CD8-positive, alpha-beta memory T cell (primary cell): Measurements from ENCODE around the gene MAML2. TPM values are rescaled to one million over a fixed set of nuclear protein-coding genes. Genes with fewer than 3 reads are reported as not detected.

ENCODE experiments used
- CTCF ChIA-PET: fragments of 350-600 bp; sonication (Branson Sonifier 250); formaldehyde crosslinking; loops from one replicate; lab custom pipeline; 2021; ENCODE audit warnings: antibody characterized with exemption; lab: Charles Lee
- POLR2A ChIA-PET: fragments of 350-600 bp; sonication (Branson Sonifier 250); formaldehyde crosslinking; loops from one replicate; lab custom pipeline; 2021; ENCODE audit warnings: antibody characterized with exemption; lab: Charles Lee
- DNase-seq, 5 donors: peaks; one replicate each; pipeline versions ENCODE4 v3.0.0 to v3.0.0-alpha.2; 2020 to 2022; ENCODE audit warnings: mixed read lengths in 1 of 5
- H3K27ac ChIP-seq: one replicate; pipeline ENCODE4 v1.7.0; 2013; ENCODE audit warnings: low read depth, mild to moderate bottlenecking, low read length, moderate library complexity
- H3K27me3 ChIP-seq: 2 replicates; pipeline ENCODE4 v1.7.0; 2013; ENCODE audit warnings: low read length, mild to moderate bottlenecking; ENCODE audit not compliant: insufficient read depth, poor library complexity, severe bottlenecking
- H3K36me3 ChIP-seq: 2 replicates; pipeline ENCODE4 v1.7.0; 2013; ENCODE audit warnings: mild to moderate bottlenecking, low read length, moderate library complexity; ENCODE audit not compliant: insufficient read depth
- H3K4me1 ChIP-seq: 2 replicates; pipeline ENCODE4 v1.7.0; 2013; ENCODE audit warnings: mild to moderate bottlenecking, low read length, moderate library complexity; ENCODE audit not compliant: insufficient read depth
- H3K4me3 ChIP-seq: 2 replicates; pipeline ENCODE4 v1.7.0; 2013; ENCODE audit warnings: mild to moderate bottlenecking, low read length
- H3K9me3 ChIP-seq: 2 replicates; pipeline ENCODE4 v1.7.0; 2013; ENCODE audit warnings: mild to moderate bottlenecking, low read length
- H3K27ac Mint-ChIP-seq, 8 donors: one replicate each; pipeline ENCODE4 v1.8.0; 2020 to 2021; ENCODE audit warnings: mixed read lengths in 8 of 8, mild to moderate bottlenecking in 6 of 8, inconsistent platforms in 3 of 8, moderate library complexity in 3 of 8
- H3K27me3 Mint-ChIP-seq, 2 donors: one replicate each; pipeline ENCODE4 v1.8.0; 2020 to 2021; ENCODE audit warnings: mixed read lengths in 2 of 2, mild to moderate bottlenecking in 1 of 2, moderate library complexity in 1 of 2
- H3K36me3 Mint-ChIP-seq, 3 donors: one replicate each; pipeline ENCODE4 v1.8.0; 2020 to 2021; ENCODE audit warnings: mixed read lengths in 3 of 3, inconsistent platforms in 1 of 3, mild to moderate bottlenecking in 1 of 3
- H3K4me1 Mint-ChIP-seq, 3 donors: one replicate each; pipeline ENCODE4 v1.8.0; 2020 to 2021; ENCODE audit warnings: mixed read lengths in 3 of 3, inconsistent platforms in 1 of 3, mild to moderate bottlenecking in 1 of 3
- H3K4me3 Mint-ChIP-seq, 7 donors: one replicate each; pipeline ENCODE4 v1.8.0; 2020 to 2021; ENCODE audit warnings: mixed read lengths in 7 of 7, mild to moderate bottlenecking in 6 of 7, moderate library complexity in 4 of 7, inconsistent platforms in 2 of 7
- H3K9me3 Mint-ChIP-seq, 5 donors: one replicate each; pipeline ENCODE4 v1.8.0; 2020 to 2022; ENCODE audit warnings: mixed read lengths in 5 of 5, mild to moderate bottlenecking in 3 of 5, moderate library complexity in 2 of 5, inconsistent platforms in 1 of 5
- polyA plus RNA-seq: library from polyadenylated mRNA; unstranded; fragments of 300-500 nt; fragmentation: Illumina TruSeq; gene quantifications from one replicate; pipeline ENCODE4 v1.2.3, GENCODE V29; 2021
- total RNA-seq, 2 experiments: library from RNA; stranded (reverse); gene quantifications; one replicate each; pipeline ENCODE4 v1.2.3, GENCODE V29; 2021

Gene MAML2
- total and polyA plus RNA-seq, 3 experiments from 2014 or later, result 11.1 to 15.9 (median 15.6) TPM

DNA sequence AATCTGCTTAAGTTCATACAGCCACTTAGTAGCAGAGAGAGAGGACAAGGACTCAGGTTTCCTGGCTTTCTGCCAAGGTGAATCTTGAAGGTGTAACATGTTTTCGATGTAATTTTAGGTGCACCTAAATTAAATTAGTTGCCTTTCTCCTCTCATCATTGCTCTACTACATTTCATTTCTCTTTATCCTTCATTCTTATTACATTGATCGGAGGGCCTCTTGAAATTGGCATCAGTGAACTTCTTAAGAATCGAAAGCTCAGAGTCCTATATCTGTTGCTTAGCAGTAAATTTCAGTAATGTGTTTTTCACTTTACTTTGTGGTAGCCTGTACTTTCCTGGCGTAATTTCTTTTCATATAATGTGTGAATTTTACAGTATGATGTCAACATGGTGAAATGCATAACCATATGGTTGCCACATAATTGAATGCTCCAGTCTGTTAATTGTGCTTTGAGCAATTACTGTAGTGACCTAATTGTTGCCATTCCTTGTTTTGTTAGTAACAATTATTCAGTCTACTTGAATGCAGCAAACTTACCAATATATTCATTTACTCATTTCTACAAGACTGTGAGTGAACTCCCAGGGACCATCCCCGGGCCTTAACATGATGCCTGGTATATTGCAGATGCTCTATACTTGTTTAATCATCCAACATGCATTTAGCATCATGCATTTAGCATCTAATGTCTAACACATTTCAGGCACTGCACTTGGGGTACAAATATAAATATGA is 138.1 kb downstream of the MAML2 start:
- POLR2A ChIA-PET, result interaction anchor here (0.6 kb wide), 1 partner anchor 944 kb away, joined by 8 read pairs; no protein-coding TSS in a partner anchor

DNA sequence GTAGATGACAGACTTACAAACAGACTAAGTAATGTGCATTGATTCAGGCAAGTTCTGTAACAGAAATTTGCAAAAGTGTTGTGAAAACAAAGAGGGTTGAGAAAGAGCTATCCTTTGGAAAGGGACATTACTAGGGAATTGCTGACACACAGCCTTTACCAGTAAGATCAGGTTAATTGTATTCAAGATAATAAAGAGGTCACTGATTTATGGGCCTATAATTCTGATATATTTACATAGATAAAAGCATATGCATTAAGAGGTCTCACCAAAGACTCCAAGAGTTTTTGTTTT is 138.7 kb downstream of the MAML2 start:
- peaks cover 9 to 16% (median 14%) of the 10 kb centered on the region in 3 donors for H3K36me3 Mint-ChIP-seq

More for the DNA sequence above, 138.1 kb downstream of the MAML2 start:
- H3K9me3 ChIP-seq, result no peaks in the 10 kb centered on the region
- Mint-ChIP-seq H3K36me3 (peaks cover 9 to 11% (median 11%) of the 10 kb centered on the region in 3 donors), H3K27me3 (no peaks in the 10 kb centered on the region), H3K4me3 (peak overlapping the region; percentile 52 to 70 (median 64)), H3K27ac (peak overlapping the region; percentile 82 to 94 (median 89)), H3K9me3 (no peaks in the 10 kb centered on the region), H3K4me1 (peaks cover 73 to 91% (median 81%) of the 10 kb centered on the region in 3 donors)
- peak overlapping the region; percentile 66 for H3K27ac ChIP-seq
- peak in 2 of 5 donors; percentile 54 to 65 for DNase-seq
- no peaks in the 10 kb centered on the region for H3K27me3 ChIP-seq
- H3K4me3 ChIP-seq, result no peak overlapping the region
- H3K36me3 ChIP-seq, result no peaks in the 10 kb centered on the region
- CTCF ChIA-PET, result interaction anchor here (0.6 to 4.5 kb wide), 3 partner anchors 11 to 138 kb away, joined by 3 to 21 read pairs (median 4); partner anchors contain the start of gene MAML2
- H3K4me1 ChIP-seq, result peaks cover 71% of the 10 kb centered on the region

DNA sequence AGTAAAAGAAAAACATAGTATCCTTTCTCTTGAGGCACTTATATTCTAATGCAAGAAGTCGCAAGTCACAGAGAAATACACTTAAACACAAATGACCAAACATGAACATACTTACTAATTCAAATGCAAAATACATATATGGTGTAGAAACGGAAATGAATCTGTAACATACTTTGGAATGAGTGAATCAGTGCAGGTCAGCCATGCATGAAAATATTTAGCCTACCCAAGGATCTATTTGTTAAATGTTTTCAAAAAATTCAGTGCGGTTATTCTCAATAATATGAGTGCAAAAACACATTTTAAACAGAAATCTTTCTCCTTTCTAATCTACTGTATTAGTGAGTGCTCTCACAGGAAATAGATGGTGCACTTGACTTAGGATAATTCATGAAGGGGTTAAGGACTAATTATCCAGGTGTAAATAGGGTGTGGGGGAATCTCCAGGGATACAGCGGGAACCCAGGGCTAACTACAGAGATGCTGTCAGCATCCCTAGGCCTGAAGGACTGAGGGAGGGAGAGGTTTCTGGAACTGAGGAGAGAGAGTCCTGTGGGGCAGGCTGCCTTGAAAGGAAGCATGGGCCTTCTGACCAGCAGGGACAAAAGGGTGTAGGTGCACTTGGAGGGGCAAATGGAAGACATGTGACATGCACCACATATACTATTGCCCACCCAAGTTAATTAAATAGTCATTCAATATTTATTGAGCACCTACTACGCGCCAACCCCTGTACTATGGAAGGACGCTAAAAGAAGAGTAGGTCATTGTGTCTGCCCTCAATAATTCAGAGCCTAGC is 139.2 kb downstream of the MAML2 start:
- CTCF ChIA-PET, result interaction anchor here (1.4 to 4.5 kb wide), 2 partner anchors 11 to 140 kb away, joined by 3 to 21 read pairs; partner anchors contain the start of gene MAML2

More for the DNA sequence above, 138.7 kb downstream of the MAML2 start:
- no peak for DNase-seq
- peak overlapping the region; percentile 85 to 94 (median 90) for H3K27ac Mint-ChIP-seq
- H3K27me3 ChIP-seq, result no peaks in the 10 kb centered on the region
- H3K9me3 Mint-ChIP-seq, result no peaks in the 10 kb centered on the region
- H3K36me3 ChIP-seq, result no peaks in the 10 kb centered on the region
- H3K27ac ChIP-seq, result peak overlapping the region; percentile 66
- ChIA-PET POLR2A (interaction anchor here (1.4 kb wide), 1 partner anchor 39 kb away, joined by 4 read pairs; no protein-coding TSS in a partner anchor), CTCF (interaction anchor here (4.5 kb wide), 1 partner anchor 139 kb away, joined by 21 read pairs; the partner anchor contains the start of gene MAML2)
- H3K9me3 ChIP-seq, result no peaks in the 10 kb centered on the region
- H3K4me3 ChIP-seq, result no peak overlapping the region
- H3K4me1 ChIP-seq, result peaks cover 71% of the 10 kb centered on the region
- no peaks in the 10 kb centered on the region for H3K27me3 Mint-ChIP-seq
- H3K4me3 Mint-ChIP-seq, result peak overlapping the region in 6 of 7 donors; percentile 24 to 70 (median 64)
- peaks cover 76 to 92% (median 82%) of the 10 kb centered on the region in 3 donors for H3K4me1 Mint-ChIP-seq

DNA sequence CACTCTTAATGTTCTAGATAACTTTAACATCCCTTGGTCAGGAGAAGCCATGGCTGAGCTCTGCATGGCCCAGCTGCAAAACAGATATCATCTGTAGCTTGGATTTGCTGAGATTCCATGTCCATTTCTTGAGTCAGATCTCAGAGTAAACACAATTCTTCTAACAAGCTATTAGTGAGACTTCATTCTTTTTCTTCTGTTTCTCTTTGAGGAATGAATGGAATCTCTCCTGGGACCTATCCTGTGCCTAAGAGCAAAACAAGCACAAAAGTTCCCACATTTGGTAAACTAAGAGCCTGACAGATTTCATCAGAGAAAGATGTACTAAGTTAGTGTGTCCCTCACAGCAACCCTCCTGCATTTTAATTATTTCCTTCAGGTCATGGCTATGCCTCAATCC is 142.8 kb downstream of the MAML2 start:
- ChIA-PET CTCF (interaction anchor here (1.0 to 1.4 kb wide), 4 partner anchors 8 to 143 kb away, joined by 3 to 5 read pairs (median 3); partner anchors contain the start of gene MAML2), POLR2A (interaction anchor here (0.9 kb wide), 1 partner anchor 140 kb away, joined by 4 read pairs; no protein-coding TSS in a partner anchor)
- H3K27ac ChIP-seq, result no peak overlapping the region
- H3K9me3 ChIP-seq, result no peaks in the 10 kb centered on the region
- no peaks in the 10 kb centered on the region for H3K27me3 ChIP-seq
- DNase-seq, result no peak
- H3K4me3 ChIP-seq, result no peak overlapping the region
- Mint-ChIP-seq H3K9me3 (no peaks in the 10 kb centered on the region), H3K36me3 (peaks cover 6 to 13% (median 9%) of the 10 kb centered on the region in 3 donors), H3K4me3 (peak overlapping the region in 2 of 7 donors; percentile 1 to 74), H3K27ac (peak overlapping the region; percentile 41 to 95 (median 90)), H3K27me3 (no peaks in the 10 kb centered on the region), H3K4me1 (peaks cover 71 to 88% (median 71%) of the 10 kb centered on the region in 3 donors)
- H3K36me3 ChIP-seq, result peaks cover 4% of the 10 kb centered on the region
- H3K4me1 ChIP-seq, result peaks cover 47% of the 10 kb centered on the region

More for the DNA sequence above, 139.2 kb downstream of the MAML2 start:
- Histone ChIP-seq H3K27me3 (no peaks in the 10 kb centered on the region), H3K4me3 (no peak overlapping the region), H3K4me1 (peaks cover 69% of the 10 kb centered on the region), H3K27ac (no peak overlapping the region), H3K9me3 (no peaks in the 10 kb centered on the region), H3K36me3 (no peaks in the 10 kb centered on the region)
- Mint-ChIP-seq H3K27me3 (no peaks in the 10 kb centered on the region), H3K4me1 (peaks cover 76 to 90% (median 79%) of the 10 kb centered on the region in 3 donors), H3K27ac (peak overlapping the region; percentile 85 to 94 (median 90)), H3K9me3 (no peaks in the 10 kb centered on the region), H3K4me3 (peak overlapping the region; percentile 23 to 70 (median 59)), H3K36me3 (peaks cover 9 to 14% (median 12%) of the 10 kb centered on the region in 3 donors)
- no peak for DNase-seq
- POLR2A ChIA-PET, result interaction anchor here (1.4 kb wide), 1 partner anchor 40 kb away, joined by 4 read pairs; no protein-coding TSS in a partner anchor

DNA sequence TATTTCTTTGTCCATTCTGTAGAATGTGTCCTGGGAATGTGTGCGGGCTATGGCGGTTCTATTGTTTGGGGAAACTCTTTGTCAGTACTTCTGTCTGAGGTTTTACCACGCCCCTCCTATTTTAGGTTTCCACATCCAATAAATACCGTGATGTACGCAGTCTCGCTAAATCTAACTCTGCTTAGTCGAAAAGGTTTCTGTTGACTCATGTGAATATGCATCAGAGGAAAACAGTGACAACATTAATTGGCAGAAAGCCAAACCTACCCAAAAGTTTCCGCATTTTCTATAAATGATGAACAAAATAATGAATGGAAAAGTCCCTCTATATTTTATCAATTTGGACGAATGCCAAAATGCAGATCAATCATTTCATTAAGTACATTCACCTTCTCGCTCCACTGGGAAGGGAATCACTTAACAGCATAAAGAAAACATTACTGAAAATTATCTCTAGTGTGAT is 143.4 kb downstream of the MAML2 start:
- POLR2A ChIA-PET, result no interaction called here
- H3K4me3 Mint-ChIP-seq, result peak overlapping the region; percentile 1 to 87 (median 74)
- H3K4me1 Mint-ChIP-seq, result peaks cover 71 to 88% (median 71%) of the 10 kb centered on the region in 3 donors
- no peak overlapping the region for H3K4me3 ChIP-seq
- peaks cover 4% of the 10 kb centered on the region for H3K36me3 ChIP-seq
- H3K9me3 Mint-ChIP-seq, result no peaks in the 10 kb centered on the region
- H3K9me3 ChIP-seq, result no peaks in the 10 kb centered on the region
- H3K27me3 ChIP-seq, result no peaks in the 10 kb centered on the region
- DNase-seq, result peak in 2 of 5 donors; percentile 58 to 63
- peak overlapping the region; percentile 80 to 95 (median 90) for H3K27ac Mint-ChIP-seq
- CTCF ChIA-PET, result interaction anchor here (1.4 kb wide), 2 partner anchors 142 to 143 kb away, joined by 5 read pairs; partner anchors contain the start of gene MAML2
- peaks cover 6 to 13% (median 9%) of the 10 kb centered on the region in 3 donors for H3K36me3 Mint-ChIP-seq
- peaks cover 47% of the 10 kb centered on the region for H3K4me1 ChIP-seq
- no peak overlapping the region for H3K27ac ChIP-seq
- H3K27me3 Mint-ChIP-seq, result no peaks in the 10 kb centered on the region

DNA sequence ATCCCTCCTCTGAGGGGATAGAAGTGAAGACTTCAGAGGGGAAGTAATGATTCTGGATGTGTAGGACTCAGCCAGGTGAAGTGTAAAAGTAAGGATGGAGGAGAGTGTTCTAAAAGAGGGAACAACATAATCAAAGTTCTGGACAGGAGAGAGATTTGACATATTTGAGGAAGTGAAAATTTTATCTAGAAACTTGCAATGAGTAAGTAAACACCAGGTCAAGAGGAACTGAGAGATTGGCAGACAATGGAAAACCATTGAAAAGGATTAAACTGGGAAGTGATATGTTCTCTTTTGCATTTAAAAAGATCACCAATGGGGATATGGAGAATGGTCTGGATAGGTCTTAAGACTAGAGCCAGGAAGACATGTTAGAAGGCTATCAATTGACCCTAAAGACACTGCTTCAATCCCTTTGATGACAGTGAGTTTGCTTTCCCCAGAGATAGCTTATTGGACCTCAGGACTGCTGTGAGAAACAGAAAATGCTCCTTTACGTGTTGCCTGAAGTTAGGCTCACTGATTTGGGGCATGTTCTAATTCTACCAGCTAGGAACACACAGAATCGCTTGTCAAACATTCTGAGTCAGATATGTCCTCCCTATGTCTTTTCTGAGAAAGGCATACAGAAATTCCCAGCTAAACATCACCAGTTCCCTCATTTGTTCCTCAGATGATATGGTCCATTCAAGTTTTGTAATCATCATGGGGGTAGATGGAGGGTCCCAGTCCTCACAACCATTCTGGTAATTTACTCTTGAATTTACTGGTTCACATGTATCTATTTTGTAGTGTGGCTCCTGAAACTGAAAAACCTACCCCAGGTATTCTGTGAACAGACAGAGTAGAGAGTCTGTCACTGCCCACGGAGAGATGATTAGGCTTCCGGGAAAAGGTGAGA is 144.9 kb downstream of the MAML2 start:
- H3K27me3 ChIP-seq, result no peaks in the 10 kb centered on the region
- no peak for DNase-seq
- POLR2A ChIA-PET, result no interaction called here
- H3K4me3 ChIP-seq, result no peak overlapping the region
- Mint-ChIP-seq H3K4me3 (peak overlapping the region in 6 of 7 donors; percentile 9 to 44 (median 19)), H3K4me1 (peaks cover 72 to 90% (median 72%) of the 10 kb centered on the region in 3 donors), H3K36me3 (peaks cover 4 to 13% (median 9%) of the 10 kb centered on the region in 3 donors), H3K27ac (peak overlapping the region in 7 of 8 donors; percentile 24 to 92 (median 62)), H3K9me3 (no peaks in the 10 kb centered on the region), H3K27me3 (no peaks in the 10 kb centered on the region)
- peaks cover 4% of the 10 kb centered on the region for H3K36me3 ChIP-seq
- H3K4me1 ChIP-seq, result peaks cover 49% of the 10 kb centered on the region
- CTCF ChIA-PET, result interaction anchor here (0.7 to 1.4 kb wide), 2 partner anchors 144 to 145 kb away, joined by 4 to 5 read pairs; partner anchors contain the start of gene MAML2
- no peaks in the 10 kb centered on the region for H3K9me3 ChIP-seq
- no peak overlapping the region for H3K27ac ChIP-seq
